IMR-90 (cell line): Measurements from ENCODE around the gene HEYL. TPM values are rescaled to one million over a fixed set of nuclear protein-coding genes. Genes with fewer than 3 reads are reported as not detected.

Source experiments
- ATAC-seq: fragments of 200-7000 bp; cut with Tn5 transposase; 2 replicates; pipeline ENCODE4 v1.9.1; 2020; ENCODE audit warnings: low read depth, mild to moderate bottlenecking, moderate library complexity
- BruUV-seq: library from RNA; stranded (reverse); fragments of 400-500 nt; replicated peaks from 2 replicates; lab custom pipeline; 2021; lab: Mats Ljungman, UMichigan
- CTCF ChIA-PET: fragments of 300-600 bp; formaldehyde crosslinking; extraction: SDS; loops from one replicate; lab custom pipeline; 2021; ENCODE audit warnings: antibody characterized with exemption; lab: Yijun Ruan, JAX
- POLR2A ChIA-PET: fragments of 300-600 bp; sonication (Branson Sonifier 250); formaldehyde crosslinking; loops from one replicate; lab custom pipeline; 2022; ENCODE audit warnings: antibody characterized with exemption; ENCODE audit not compliant: unreplicated experiment; lab: Charles Lee
- DNase-seq: peaks from one replicate; pipeline ENCODE4 v3.0.0; 2013
- H2AFZ ChIP-seq: replicated peaks from 2 replicates; pipeline ENCODE3; 2013; ENCODE audit warnings: low read length, mild to moderate bottlenecking; ENCODE audit not compliant: poor library complexity
- H2AK5ac ChIP-seq: 2 replicates; pipeline ENCODE4 v1.6.1; 2013; ENCODE audit warnings: low read depth, low read length, inconsistent platforms
- H2AK9ac ChIP-seq: replicated peaks from 2 replicates; pipeline ENCODE3; 2013; ENCODE audit warnings: mild to moderate bottlenecking, low read depth, low read length, moderate library complexity; ENCODE audit not compliant: poor library complexity
- H2BK120ac ChIP-seq: 2 replicates; pipeline ENCODE4 v1.6.1; 2013; ENCODE audit warnings: low read depth, low read length, inconsistent platforms
- H2BK15ac ChIP-seq: 3 replicates; pipeline ENCODE4 v1.6.1; 2013; ENCODE audit warnings: low read depth, low read length, inconsistent platforms
- H2BK20ac ChIP-seq: 2 replicates; pipeline ENCODE4 v1.6.1; 2013; ENCODE audit warnings: low read depth, mild to moderate bottlenecking, inconsistent platforms, low read length, moderate library complexity
- H2BK5ac ChIP-seq: 2 replicates; pipeline ENCODE4 v1.6.1; 2013; ENCODE audit warnings: mild to moderate bottlenecking, low read depth, low read length, inconsistent platforms; ENCODE audit not compliant: poor library complexity, severe bottlenecking
- H3K14ac ChIP-seq: replicated peaks from 2 replicates; pipeline ENCODE4 v1.6.1; 2013; ENCODE audit warnings: low read depth, low read length, inconsistent platforms
- H3K18ac ChIP-seq: 2 replicates; pipeline ENCODE4 v1.6.1; 2013; ENCODE audit warnings: low read depth, low read length, control low read depth
- H3K23ac ChIP-seq: 2 replicates; pipeline ENCODE4 v1.6.1; 2013; ENCODE audit warnings: low read depth, low read length, inconsistent platforms
- H3K27ac ChIP-seq: 2 replicates; pipeline ENCODE4 v1.5.1; 2013; ENCODE audit warnings: mild to moderate bottlenecking, control low read depth, low read length; ENCODE audit not compliant: insufficient read depth
- H3K27me3 ChIP-seq: 2 replicates; pipeline ENCODE4 v1.6.1; 2013; ENCODE audit warnings: low read length; ENCODE audit not compliant: control insufficient read depth, insufficient read depth
- H3K36me3 ChIP-seq: 2 replicates; pipeline ENCODE4 v1.6.1; 2013; ENCODE audit warnings: low read length, mixed read lengths; ENCODE audit not compliant: control insufficient read depth, insufficient read depth
- H3K4ac ChIP-seq: 2 replicates; pipeline ENCODE4 v1.6.1; 2013; ENCODE audit warnings: low read depth, low read length, inconsistent platforms
- H3K4me1 ChIP-seq: 2 replicates; pipeline ENCODE4 v1.6.1; 2013; ENCODE audit warnings: low read length, mixed read lengths; ENCODE audit not compliant: control insufficient read depth, insufficient read depth
- H3K4me2 ChIP-seq: 2 replicates; pipeline ENCODE4 v1.6.1; 2013; ENCODE audit warnings: low read depth, mild to moderate bottlenecking, control low read depth, low read length, moderate library complexity
- H3K4me3 ChIP-seq: 2 replicates; pipeline ENCODE4 v1.5.1; 2013; ENCODE audit warnings: low read depth, mild to moderate bottlenecking, control low read depth, low read length, moderate library complexity; ENCODE audit not compliant: insufficient read depth
- H3K56ac ChIP-seq: 2 replicates; pipeline ENCODE4 v1.6.1; 2013; ENCODE audit warnings: low read length, inconsistent platforms; ENCODE audit not compliant: insufficient read depth; ENCODE audit errors: extremely low read depth
- H3K79me1 ChIP-seq, 2 experiments: 2 replicates each; pipeline ENCODE4 v1.6.1; 2013; ENCODE audit warnings: low read length in 2 of 2, inconsistent platforms in 1 of 2, low read depth in 1 of 2
- H3K9ac ChIP-seq: 2 replicates; pipeline ENCODE4 v1.6.1; 2013; ENCODE audit warnings: low read depth, low read length, control low read depth
- H3K9me1 ChIP-seq: 2 replicates; pipeline ENCODE4 v1.6.1; 2013; ENCODE audit warnings: low read length, inconsistent platforms; ENCODE audit not compliant: insufficient read depth
- H3K9me3 ChIP-seq: 2 replicates; pipeline ENCODE4 v1.6.1; 2013; ENCODE audit warnings: low read length; ENCODE audit not compliant: control insufficient read depth, insufficient read depth
- H4K20me1 ChIP-seq: 2 replicates; pipeline ENCODE4 v1.6.1; 2013; ENCODE audit warnings: low read length, inconsistent platforms; ENCODE audit not compliant: insufficient read depth
- H4K5ac ChIP-seq: 2 replicates; pipeline ENCODE4 v1.6.1; 2013; ENCODE audit warnings: mild to moderate bottlenecking, low read depth, low read length, control low read depth
- H4K8ac ChIP-seq, 2 experiments: 2 replicates each; pipeline ENCODE4 v1.6.1; 2013; ENCODE audit warnings: low read depth in 2 of 2, low read length in 2 of 2, control low read depth in 1 of 2, inconsistent platforms in 1 of 2
- H4K91ac ChIP-seq: 2 replicates; pipeline ENCODE4 v1.6.1; 2013; ENCODE audit warnings: low read depth, low read length, inconsistent platforms; ENCODE audit not compliant: insufficient read depth
- BHLHE40 ChIP-seq: fragments of 150-350 bp; IDR thresholded peaks from 2 replicates; pipeline ENCODE4 v1.6.1; 2016; ENCODE audit warnings: mild to moderate bottlenecking, low read depth, low read length
- CEBPB ChIP-seq: IDR thresholded peaks from 2 replicates; pipeline ENCODE4 v1.6.1; 2012; ENCODE audit warnings: low read depth, low read length, improper control_type of control experiment
- CHD1 ChIP-seq: IDR thresholded peaks from 2 replicates; pipeline ENCODE4 v1.6.1; 2012; ENCODE audit warnings: low read depth, low read length, improper control_type of control experiment
- CTCF ChIP-seq: conservative IDR thresholded peaks from 2 replicates; pipeline ENCODE4 v1.5.1; 2012; ENCODE audit warnings: mild to moderate bottlenecking, low read depth, low read length, improper control_type of control experiment
- ELK1 ChIP-seq: fragments of 150-350 bp; IDR thresholded peaks from 2 replicates; pipeline ENCODE4 v1.6.1; 2016; ENCODE audit warnings: low read depth, mild to moderate bottlenecking, low read length, moderate library complexity, borderline replicate concordance
- FOS ChIP-seq: fragments of 150-350 bp; IDR thresholded peaks from 2 replicates; pipeline ENCODE4 v1.6.1; 2016; ENCODE audit warnings: low read depth, low read length
- MAFK ChIP-seq: IDR thresholded peaks from 2 replicates; pipeline ENCODE4 v1.6.1; 2012; ENCODE audit warnings: low read depth, low read length, improper control_type of control experiment
- MAZ ChIP-seq: IDR thresholded peaks from 2 replicates; pipeline ENCODE4 v1.6.1; 2012; ENCODE audit warnings: low read depth, mild to moderate bottlenecking, low read length, improper control_type of control experiment, moderate library complexity, borderline replicate concordance
- MXI1 ChIP-seq: IDR thresholded peaks from 2 replicates; pipeline ENCODE4 v1.6.1; 2012; ENCODE audit warnings: low read depth, mild to moderate bottlenecking, low read length, moderate library complexity, borderline replicate concordance
- NFE2L2 ChIP-seq: fragments of 150-350 bp; IDR thresholded peaks from 2 replicates; pipeline ENCODE4 v1.6.1; 2016; ENCODE audit warnings: low read depth, mild to moderate bottlenecking, low read length
- POLR2A ChIP-seq: IDR thresholded peaks from 2 replicates; pipeline ENCODE4 v1.6.1; 2012; ENCODE audit warnings: mild to moderate bottlenecking, low read depth, low read length
- RAD21 ChIP-seq: IDR thresholded peaks from 2 replicates; pipeline ENCODE4 v1.6.1; 2012; ENCODE audit warnings: low read length, improper control_type of control experiment
- RCOR1 ChIP-seq: IDR thresholded peaks from 2 replicates; pipeline ENCODE4 v1.6.1; 2012; ENCODE audit warnings: mild to moderate bottlenecking, low read length, improper control_type of control experiment; ENCODE audit not compliant: insufficient replicate concordance
- USF2 ChIP-seq: fragments of 150-350 bp; IDR thresholded peaks from 2 replicates; pipeline ENCODE4 v1.6.1; 2017; ENCODE audit warnings: mild to moderate bottlenecking, antibody characterized with exemption, low read length, low read depth
- WGBS, 2 experiments: methylation state at CpG; one replicate each; pipeline versions ENCODE4 v1.1.5 to v1.1.7; 2013; ENCODE audit warnings: missing lambda C conversion rate in 2 of 2; ENCODE audit not compliant: insufficient read length in 1 of 2; ENCODE audit errors: extremely low coverage in 2 of 2; 5-methylcytosine and 5-hydroxymethylcytosine counted together
- dilution Hi-C: fragments of 300-500 bp; cut with HindIII; formaldehyde crosslinking; loops from one replicate; pipeline ENCODE4 v1.14.3; 2018; ENCODE audit warnings: low sequenced_read_pairs; ENCODE audit not compliant: unreplicated experiment
- in situ Hi-C: fragments of 300-500 bp; cut with MboI; formaldehyde crosslinking; loops from 3 replicates; pipeline ENCODE4 v1.14.3; 2019; ENCODE audit warnings: low sequenced_read_pairs, inconsistent platforms, mixed read lengths
- intact Hi-C: fragments of 100-400 bp; cut with micrococcal nuclease; formaldehyde crosslinking; loops from 2 replicates; pipeline ENCODE4 v1.10.0; 2022
- polyA plus RNA-seq, 3 experiments: library from polyadenylated mRNA; depleted of rRNA; stranded (reverse); fragments of >200 nt; gene quantifications; 2 replicates each; pipeline ENCODE4 v1.2.3, GENCODE V29; 2012; ENCODE audit warnings: low replicate concordance in 1 of 3
- total RNA-seq: library from RNA; depleted of rRNA; stranded (reverse); fragments of >200 nt; gene quantifications from 2 replicates; pipeline ENCODE4 v1.2.3, GENCODE V29; 2012

The HEYL gene
- total and polyA plus RNA-seq, 2 of the 4 experiments (the other 2 are of a cell fraction): 0.02 TPM; not detected in 1

DNA sequence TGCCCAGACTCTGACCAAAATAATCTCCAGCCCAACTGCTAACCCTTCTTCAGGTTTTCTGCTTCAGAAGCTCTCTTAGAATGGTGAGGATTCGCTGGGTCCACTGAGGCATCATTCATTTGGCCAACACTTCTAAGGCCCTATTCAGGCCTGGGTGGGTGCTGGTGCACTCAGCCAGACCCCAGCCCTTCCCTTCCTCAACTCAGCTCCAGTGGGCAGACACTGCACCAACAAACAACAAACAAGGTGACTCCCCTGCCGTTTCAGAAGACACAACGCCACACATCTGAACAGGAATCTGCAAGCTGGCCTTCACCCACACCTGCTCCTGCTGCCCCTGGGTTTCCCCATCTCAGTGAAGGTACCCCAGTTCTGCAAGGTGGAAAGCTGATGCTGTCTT lies 6.0 kb downstream of the HEYL start:
- peaks cover 26% of the 10 kb centered on the region; the same call in 1 of the 2 replicates for H3K27me3 ChIP-seq
- no peak overlapping the region for H2BK20ac ChIP-seq
- H3K56ac ChIP-seq: no peak overlapping the region
- no peak overlapping the region for H3K4ac ChIP-seq
- intact Hi-C loops (no loop called here), in situ Hi-C loops (no loop called here), dilution Hi-C loops (no loop called here)
- H4K20me1 ChIP-seq: no peaks in the 10 kb centered on the region
- no peaks in the 10 kb centered on the region; the same call in 1 of the 2 replicates for H3K4me1 ChIP-seq
- no peak overlapping the region for H2BK120ac ChIP-seq
- H2BK5ac ChIP-seq: no peak overlapping the region
- H3K4me2 ChIP-seq: peak overlapping the region; percentile 61; the same call in 1 of the 2 replicates
- peaks cover 4% of the 10 kb centered on the region; the same call in 1 of the 2 replicates for H3K9me1 ChIP-seq
- no peak overlapping the region for H2BK15ac ChIP-seq
- no peak overlapping the region for H4K8ac ChIP-seq
- 72% methylated on average over 2 of the region's 3 CpGs; no CpG with 5 or more reads in 1 of the 2 experiments for WGBS, 2 experiments
- H3K23ac ChIP-seq: no peak overlapping the region
- no peak for ATAC-seq
- ChIA-PET CTCF (no interaction called here), POLR2A (no interaction called here)
- no peak overlapping the region for H2AFZ ChIP-seq
- H4K91ac ChIP-seq: no peak overlapping the region
- no peak for DNase-seq
- H3K4me3 ChIP-seq: no peak overlapping the region
- BruUV-seq: no TSS peak
- H3K18ac ChIP-seq: no peak overlapping the region
- no peak overlapping the region for H3K27ac ChIP-seq
- no peak overlapping the region; the same call in 1 of the 2 replicates for H2AK5ac ChIP-seq
- no peaks in the 10 kb centered on the region for H3K36me3 ChIP-seq
- H3K79me1 ChIP-seq: no peaks in the 10 kb centered on the region; a peak in 1 of 4 replicates
- no peak overlapping the region for H3K9ac ChIP-seq
- no peak overlapping the region for H2AK9ac ChIP-seq
- no peaks in the 10 kb centered on the region for H3K9me3 ChIP-seq
- no peak for TF ChIP-seq MAZ
- no peak for TF ChIP-seq FOS
- no peak for TF ChIP-seq ELK1
- TF ChIP-seq CTCF: no peak
- TF ChIP-seq MXI1: no peak
- TF ChIP-seq CHD1: no peak
- no peak for TF ChIP-seq USF2
- TF ChIP-seq CEBPB: no peak
- TF ChIP-seq BHLHE40: no peak
- no peak for TF ChIP-seq NFE2L2
- TF ChIP-seq MAFK: no peak
- no peak for TF ChIP-seq POLR2A
- TF ChIP-seq RCOR1: no peak
- no peak for TF ChIP-seq RAD21
- H3K14ac ChIP-seq: no peak overlapping the region
- H4K5ac ChIP-seq: no peak overlapping the region
